Suprapubic skin (tissue), 4 donors: ENCODE data around the gene COL4A6. TPM values are rescaled to one million over a fixed set of nuclear protein-coding genes. Genes with fewer than 3 reads are reported as not detected.

ENCODE experiments used
- DNase-seq, 2 donors: peaks; one replicate each; pipeline ENCODE4 v3.0.0-alpha.2; 2019; ENCODE audit warnings: low spot score in 2 of 2
- H3K27ac ChIP-seq: fragments of 200-600 bp; sonication (generic); one replicate; pipeline ENCODE4 v1.5.1; 2019
- H3K27me3 ChIP-seq: fragments of 200-600 bp; sonication (generic); one replicate; pipeline ENCODE4 v1.5.1; 2019
- H3K36me3 ChIP-seq: fragments of 200-600 bp; sonication (generic); one replicate; pipeline ENCODE4 v1.5.1; 2019
- H3K4me1 ChIP-seq: fragments of 200-600 bp; sonication (generic); one replicate; pipeline ENCODE4 v1.5.1; 2019
- H3K4me3 ChIP-seq: fragments of 200-600 bp; sonication (generic); one replicate; pipeline ENCODE4 v1.5.1; 2019; ENCODE audit warnings: mild to moderate bottlenecking
- H3K9me3 ChIP-seq: fragments of 200-600 bp; sonication (generic); one replicate; pipeline ENCODE4 v1.5.1; 2019
- EP300 ChIP-seq: sonication (generic); formaldehyde crosslinking; IDR thresholded peaks from one replicate; pipeline ENCODE4 v1.6.1; 2017; ENCODE audit warnings: antibody characterized with exemption
- POLR2A ChIP-seq, 2 donors: fragments of 450-650 bp; IDR thresholded peaks; one replicate each; pipeline ENCODE4 v1.6.1; 2017; ENCODE audit warnings: antibody characterized with exemption in 2 of 2, mild to moderate bottlenecking in 2 of 2, moderate library complexity in 2 of 2
- POLR2AphosphoS5 ChIP-seq, 3 donors: sonication (generic); formaldehyde crosslinking; IDR thresholded peaks; one replicate each; pipeline ENCODE4 v1.6.1; 2017; ENCODE audit warnings: antibody characterized with exemption in 3 of 3
- WGBS: methylation state at CpG from one replicate; pipeline ENCODE4 v1.1.5; 2018; 5-methylcytosine and 5-hydroxymethylcytosine counted together
- total RNA-seq, 4 donors: library from RNA; depleted of rRNA; stranded (reverse); fragments of >200 nt; gene quantifications; one replicate each; pipeline ENCODE4 v1.1.0, GENCODE V29; 2016
- TF ChIP-seq, protein P1 (sequence below), 2 donors: fragments of 200-600 bp in 1 of 2; fragments of 450-650 bp in 1 of 2; sonication (generic) in 1 of 2; IDR thresholded peaks; one replicate each; pipeline ENCODE4 v1.5.1; 2016 to 2019; ENCODE audit warnings: antibody characterized with exemption in 2 of 2, mild to moderate bottlenecking in 1 of 2, moderate library complexity in 1 of 2

COL4A6 gene
- total RNA-seq, 4 donors from 2014 or later: 14.9 to 20.7 (median 16.5) TPM

DNA sequence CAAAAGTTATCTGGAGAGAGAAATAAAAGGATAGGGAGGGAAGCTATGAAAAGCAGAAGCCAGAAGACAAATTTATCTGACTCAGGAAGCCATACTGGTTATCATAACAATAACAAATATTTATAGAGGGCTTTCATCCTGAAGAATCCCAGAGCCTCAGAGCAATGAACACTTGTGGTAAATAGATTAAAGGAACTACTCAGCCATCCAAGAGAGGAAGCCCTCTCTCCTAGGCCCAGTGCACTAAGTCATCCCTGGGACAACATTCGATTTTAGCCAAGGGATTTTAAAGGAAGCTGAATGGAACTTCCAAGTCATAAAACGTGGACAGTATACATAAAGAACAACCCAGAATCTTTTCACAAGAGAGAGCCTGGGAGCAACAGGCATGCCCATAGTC, 76.9 kb downstream of the COL4A6 start:
- H3K27me3 ChIP-seq: no peaks in the 10 kb centered on the region
- H3K27ac ChIP-seq: no peak overlapping the region
- no peak for DNase-seq
- 58% methylated on average over 2 of the region's 2 CpGs for WGBS
- no peaks in the 10 kb centered on the region for H3K36me3 ChIP-seq
- H3K4me3 ChIP-seq: no peak overlapping the region
- TF ChIP-seq POLR2AphosphoS5 (IDR thresholded peaks at IDR 0.05) (no peak), EP300 (no peak), POLR2A (IDR thresholded peaks at IDR 0.05) (no peak)
- TF ChIP-seq, protein P1, sequence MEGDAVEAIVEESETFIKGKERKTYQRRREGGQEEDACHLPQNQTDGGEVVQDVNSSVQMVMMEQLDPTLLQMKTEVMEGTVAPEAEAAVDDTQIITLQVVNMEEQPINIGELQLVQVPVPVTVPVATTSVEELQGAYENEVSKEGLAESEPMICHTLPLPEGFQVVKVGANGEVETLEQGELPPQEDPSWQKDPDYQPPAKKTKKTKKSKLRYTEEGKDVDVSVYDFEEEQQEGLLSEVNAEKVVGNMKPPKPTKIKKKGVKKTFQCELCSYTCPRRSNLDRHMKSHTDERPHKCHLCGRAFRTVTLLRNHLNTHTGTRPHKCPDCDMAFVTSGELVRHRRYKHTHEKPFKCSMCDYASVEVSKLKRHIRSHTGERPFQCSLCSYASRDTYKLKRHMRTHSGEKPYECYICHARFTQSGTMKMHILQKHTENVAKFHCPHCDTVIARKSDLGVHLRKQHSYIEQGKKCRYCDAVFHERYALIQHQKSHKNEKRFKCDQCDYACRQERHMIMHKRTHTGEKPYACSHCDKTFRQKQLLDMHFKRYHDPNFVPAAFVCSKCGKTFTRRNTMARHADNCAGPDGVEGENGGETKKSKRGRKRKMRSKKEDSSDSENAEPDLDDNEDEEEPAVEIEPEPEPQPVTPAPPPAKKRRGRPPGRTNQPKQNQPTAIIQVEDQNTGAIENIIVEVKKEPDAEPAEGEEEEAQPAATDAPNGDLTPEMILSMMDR (IDR thresholded peaks at IDR 0.05): no peak
- no peaks in the 10 kb centered on the region for H3K4me1 ChIP-seq
- no peaks in the 10 kb centered on the region for H3K9me3 ChIP-seq

DNA sequence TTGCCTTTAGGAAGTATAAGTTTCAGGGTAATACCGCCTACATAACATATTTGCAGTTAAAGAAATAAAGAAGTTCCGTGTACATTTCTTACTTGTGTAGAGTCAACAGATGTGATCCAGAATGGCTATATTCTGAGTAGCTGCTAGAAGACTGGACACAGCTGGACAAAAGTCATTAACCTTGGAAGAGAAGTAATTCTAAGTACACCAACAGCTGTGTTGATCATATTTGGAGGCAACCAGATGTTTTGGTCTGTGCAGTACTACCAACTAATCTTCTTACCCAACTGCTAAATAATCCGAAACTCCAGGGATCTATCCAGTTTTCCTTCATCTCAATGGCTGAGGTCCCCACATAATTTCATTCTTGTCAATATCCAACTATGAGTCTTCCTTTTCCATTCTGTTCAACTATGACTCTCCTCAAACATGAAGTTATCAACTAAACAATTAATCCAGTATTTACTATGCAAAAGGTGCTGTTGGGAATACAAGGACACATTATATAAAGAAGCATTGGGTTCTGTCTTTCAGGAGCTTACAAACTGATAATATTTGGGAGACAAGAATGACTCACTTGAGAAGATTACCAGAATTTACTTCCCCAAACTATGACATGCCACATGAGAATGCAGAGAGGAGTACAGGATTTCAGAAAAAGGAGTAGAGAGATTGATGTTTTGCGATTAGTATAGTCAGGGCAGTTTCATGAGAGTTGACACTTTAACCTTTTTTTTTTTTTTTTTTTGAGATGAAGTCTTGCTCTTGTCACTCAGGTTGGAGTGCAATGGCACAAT, 78.2 kb downstream of the COL4A6 start:
- H3K9me3 ChIP-seq: no peaks in the 10 kb centered on the region
- H3K4me3 ChIP-seq: no peak overlapping the region
- H3K27me3 ChIP-seq: no peaks in the 10 kb centered on the region
- no peak for TF ChIP-seq EP300
- no peak for TF ChIP-seq POLR2AphosphoS5 (IDR thresholded peaks at IDR 0.05)
- no peak for TF ChIP-seq POLR2A (IDR thresholded peaks at IDR 0.05)
- TF ChIP-seq, protein P1 (IDR thresholded peaks at IDR 0.05): no peak
- 87% methylated on average over 4 of the region's 4 CpGs for WGBS
- no peaks in the 10 kb centered on the region for H3K36me3 ChIP-seq
- no peak overlapping the region for H3K27ac ChIP-seq
- DNase-seq: no peak
- H3K4me1 ChIP-seq: no peaks in the 10 kb centered on the region

DNA sequence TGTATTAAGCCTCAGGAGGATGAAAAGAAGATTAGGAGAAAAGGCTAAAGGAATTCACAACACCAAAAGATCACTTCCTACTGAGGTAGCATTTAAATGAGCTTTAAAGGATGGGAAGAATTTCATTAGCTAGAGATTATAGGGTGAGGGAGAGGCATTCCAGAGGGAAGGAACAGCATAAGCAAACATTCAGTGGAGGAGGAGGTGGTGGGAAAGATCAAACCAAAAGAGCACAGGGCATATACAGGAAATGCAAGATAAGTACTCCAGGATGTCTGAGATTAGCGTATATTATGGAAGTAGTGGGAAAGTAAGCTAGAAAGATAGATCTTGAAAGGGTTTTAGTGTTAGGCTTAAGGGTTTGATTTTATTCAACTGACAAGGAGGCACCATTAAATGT, 84.8 kb downstream of the COL4A6 start:
- TF ChIP-seq, protein P1 (IDR thresholded peaks at IDR 0.05): no peak
- TF ChIP-seq EP300 (no peak), POLR2AphosphoS5 (IDR thresholded peaks at IDR 0.05) (no peak), POLR2A (IDR thresholded peaks at IDR 0.05) (no peak)
- Histone ChIP-seq H3K4me3 (no peak overlapping the region), H3K4me1 (no peaks in the 10 kb centered on the region), H3K27me3 (no peaks in the 10 kb centered on the region), H3K36me3 (no peaks in the 10 kb centered on the region), H3K9me3 (no peaks in the 10 kb centered on the region), H3K27ac (no peak overlapping the region)
- 81% methylated on average over 1 of the region's 1 CpG for WGBS
- no peak for DNase-seq

DNA sequence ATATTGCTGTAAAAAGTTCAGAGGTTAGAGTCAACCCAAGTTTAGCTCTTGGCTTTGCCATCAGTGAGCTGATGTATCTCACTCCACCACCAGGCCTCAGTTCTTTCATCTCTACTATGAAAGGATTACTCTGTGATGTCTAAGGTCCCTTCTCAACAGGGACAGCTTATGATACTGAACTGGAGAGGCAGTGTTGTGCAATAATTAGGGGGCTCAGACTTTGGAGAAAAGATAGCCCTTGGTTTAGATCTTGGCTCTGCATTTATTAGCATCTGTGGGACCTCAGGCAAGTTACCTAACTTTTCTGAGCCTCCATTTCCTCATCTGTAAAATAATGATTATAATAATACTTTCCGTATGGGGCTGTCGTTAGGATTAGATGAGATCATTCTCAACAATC, 89.0 kb downstream of the COL4A6 start:
- WGBS: 67% methylated on average over 2 of the region's 2 CpGs
- no peaks in the 10 kb centered on the region for H3K9me3 ChIP-seq

DNA sequence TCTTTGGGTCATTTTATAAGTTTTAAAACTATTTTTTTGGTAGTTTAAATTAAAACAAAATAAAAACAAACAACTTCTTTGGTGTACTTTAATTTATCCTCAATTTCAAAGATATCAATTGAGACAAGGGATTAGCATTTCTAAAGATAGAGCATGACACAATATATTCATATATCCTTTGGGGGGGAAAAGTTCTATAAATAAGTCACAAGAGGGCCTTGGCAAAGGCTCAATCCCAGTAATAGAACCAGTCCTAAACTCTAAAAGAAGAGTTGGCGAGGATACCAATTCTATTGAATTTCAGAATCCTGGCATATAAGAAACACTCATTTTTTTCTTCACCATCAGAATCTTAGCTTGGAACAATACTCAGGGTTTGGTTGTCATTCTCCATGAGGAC, 89.7 kb downstream of the COL4A6 start:
- peaks cover 3% of the 10 kb centered on the region for H3K4me1 ChIP-seq
- TF ChIP-seq EP300 (no peak), POLR2AphosphoS5 (IDR thresholded peaks at IDR 0.05) (no peak), POLR2A (IDR thresholded peaks at IDR 0.05) (no peak)
- TF ChIP-seq, protein P1 (IDR thresholded peaks at IDR 0.05): no peak
- no peaks in the 10 kb centered on the region for H3K9me3 ChIP-seq
- WGBS: 87% methylated on average over 1 of the region's 1 CpG
- no peak overlapping the region for H3K4me3 ChIP-seq
- H3K36me3 ChIP-seq: no peaks in the 10 kb centered on the region
- no peak overlapping the region for H3K27ac ChIP-seq
- no peaks in the 10 kb centered on the region for H3K27me3 ChIP-seq
- no peak for DNase-seq

More for the DNA sequence above, 89.0 kb downstream of the COL4A6 start:
- Histone ChIP-seq H3K4me3 (no peak overlapping the region), H3K4me1 (no peaks in the 10 kb centered on the region), H3K36me3 (no peaks in the 10 kb centered on the region), H3K27ac (no peak overlapping the region), H3K27me3 (no peaks in the 10 kb centered on the region)
- DNase-seq: no peak
- TF ChIP-seq EP300 (no peak), POLR2AphosphoS5 (IDR thresholded peaks at IDR 0.05) (no peak), POLR2A (IDR thresholded peaks at IDR 0.05) (no peak)
- TF ChIP-seq, protein P1 (IDR thresholded peaks at IDR 0.05): no peak
